ENCODE results near the gene USP9Y.

- TF ChIP-seq CTCF (IDR thresholded peaks at IDR 0.05; ENCODE audit: insufficient read depth, low read length) (no peak), POLR2AphosphoS5 (IDR thresholded peaks at IDR 0.05; ENCODE audit: low read depth) (no peak), REST (IDR thresholded peaks at IDR 0.05; ENCODE audit: insufficient replicate concordance, low read depth) (no peak), GABPA (IDR thresholded peaks at IDR 0.05; ENCODE audit: low read depth) (no peak), SPI1 (IDR thresholded peaks at IDR 0.05; ENCODE audit: borderline replicate concordance, low read depth) (no peak)
Measured at GRCh38 chrY:12826791-12827190, 125.8 kb downstream of the USP9Y start.
